GM21367 (cell line): ENCODE data around the gene MYO5B.
A peak's percentile ranks its signal among the peaks of the same experiment; 100 is the strongest.
"Not testable (repeated sequence)": the region's sequence is repeated elsewhere in the genome, so short reads cannot be mapped to it uniquely, and the experiment has no call there.

Experiments used
- ATAC-seq: cut with Tn5 transposase; IDR thresholded peaks from one replicate; pipeline ENCODE4 v1.9.1; 2021; ENCODE audit not compliant: unreplicated experiment

MYO5B gene

GRCh38 chr18:50107468-50107977 lies 87.4 kb downstream of the MYO5B start:
- ATAC-seq, result no peak

GRCh38 chr18:50105027-50105426 lies 89.9 kb downstream of the MYO5B start:
- ATAC-seq, result no peak

GRCh38 chr18:50104421-50104820 lies 90.5 kb downstream of the MYO5B start:
- no peak for ATAC-seq

- peak; percentile 57 for ATAC-seq
These were observed 95.1 kb downstream of the MYO5B start for GRCh38 chr18:50099725-50100407.

GRCh38 chr18:50097702-50098101 lies 97.2 kb downstream of the MYO5B start:
- ATAC-seq, result no peak

- ATAC-seq, result no peak
These were observed 98.0 kb downstream of the MYO5B start for GRCh38 chr18:50096766-50097435.

- not testable (repeated sequence) for ATAC-seq
These were observed 100.2 kb downstream of the MYO5B start for GRCh38 chr18:50094786-50095185.

- ATAC-seq, result no peak
These were observed 100.7 kb downstream of the MYO5B start for GRCh38 chr18:50094221-50094773.

- no peak for ATAC-seq
These were observed 101.4 kb downstream of the MYO5B start for GRCh38 chr18:50093366-50094064.

- ATAC-seq, result no peak
These were observed 102.6 kb downstream of the MYO5B start for GRCh38 chr18:50092245-50092805.

- ATAC-seq, result no peak
These were observed 103.3 kb downstream of the MYO5B start for GRCh38 chr18:50091509-50092244.

GRCh38 chr18:50090370-50091312 lies 104.3 kb downstream of the MYO5B start:
- no peak for ATAC-seq

- no peak for ATAC-seq
These were observed 105.2 kb downstream of the MYO5B start for GRCh38 chr18:50089702-50090101.

GRCh38 chr18:50083708-50084107 lies 111.2 kb downstream of the MYO5B start:
- no peak for ATAC-seq

- no peak for ATAC-seq
These were observed 113.9 kb downstream of the MYO5B start for GRCh38 chr18:50080932-50081560.

- ATAC-seq, result no peak
These were observed 114.6 kb downstream of the MYO5B start for GRCh38 chr18:50080316-50080715.

GRCh38 chr18:50079571-50080295 lies 115.2 kb downstream of the MYO5B start:
- ATAC-seq, result no peak

- no peak for ATAC-seq
These were observed 118.7 kb downstream of the MYO5B start for GRCh38 chr18:50076277-50076676.
